ENCODE measurements around the gene AMMECR1.

The AMMECR1 gene

DNA sequence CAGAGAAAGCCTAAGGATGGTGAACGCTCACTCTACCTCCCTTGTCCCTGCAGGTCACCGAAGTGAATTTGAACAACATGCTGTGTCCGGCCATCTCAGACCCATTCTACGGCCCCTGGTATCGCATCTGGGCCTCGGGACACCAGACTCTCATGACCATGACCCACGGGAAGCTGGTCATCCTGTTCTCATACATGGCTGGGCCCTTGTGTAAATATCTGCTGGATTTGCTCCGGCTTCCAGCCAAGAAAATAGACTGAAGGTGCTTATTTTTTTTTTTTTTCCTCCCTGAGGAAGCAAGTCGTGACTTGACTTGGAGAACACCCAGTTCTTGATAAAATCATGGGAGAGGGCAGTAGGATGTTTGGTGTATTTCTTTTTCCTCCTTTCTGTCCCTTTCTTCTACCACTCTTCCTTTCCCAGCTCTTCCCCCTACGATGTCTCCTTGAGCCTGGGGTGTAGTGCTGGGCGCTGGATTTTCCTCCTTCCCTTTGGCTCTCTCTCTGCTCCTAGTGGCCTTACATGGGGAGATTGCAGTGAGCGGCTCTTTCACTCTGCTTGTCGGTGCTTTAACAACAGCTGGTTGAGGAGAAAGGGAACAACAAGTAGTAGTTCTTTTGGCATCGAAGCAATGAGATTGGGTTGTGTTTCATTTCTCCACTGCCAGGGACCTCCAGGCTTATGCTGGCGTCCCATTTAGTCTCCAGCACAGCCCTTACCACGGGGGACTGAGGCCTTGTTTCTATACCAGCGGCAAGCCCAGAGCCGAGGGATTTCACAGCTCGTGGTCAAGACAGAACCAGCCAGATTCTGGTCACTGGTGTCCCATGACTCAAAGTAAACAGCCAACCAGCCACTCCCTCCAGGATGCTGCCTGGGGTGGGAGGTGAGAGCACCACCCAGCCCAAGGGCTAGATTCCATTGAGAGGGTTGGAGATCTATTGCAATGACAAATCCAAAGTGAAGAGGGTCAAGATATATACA lies 144.4 kb downstream of the AMMECR1 start:
- ChIA-PET CTCF (interaction anchor here (0.6 to 0.7 kb wide), 2 partner anchors 11 to 226 kb away, joined by 3 read pairs; no protein-coding TSS in a partner anchor), POLR2A (ENCODE audit: low non-redundant PET) (no interaction called here)
- no peak for TF ChIP-seq CTCF (conservative IDR thresholded peaks at IDR 0.05; ENCODE audit: low read depth)
- no peak for DNase-seq (ENCODE audit: low spot score)
- peak overlapping the region; percentile 79 for H3K27ac ChIP-seq

- ChIA-PET POLR2A (ENCODE audit: low non-redundant PET) (no interaction called here), CTCF (interaction anchor here (0.6 to 0.7 kb wide), 2 partner anchors 9 to 32 kb away, joined by 3 to 4 read pairs; no protein-coding TSS in a partner anchor)
- no peak for TF ChIP-seq CTCF (conservative IDR thresholded peaks at IDR 0.05; ENCODE audit: low read depth)
- no peak for DNase-seq (ENCODE audit: low spot score)
- no peak overlapping the region; the same call in 1 of the 2 replicates for H3K27ac ChIP-seq
Measured at GRCh38 chrX:110172215-110172614, 145.7 kb downstream of the AMMECR1 start.

DNA sequence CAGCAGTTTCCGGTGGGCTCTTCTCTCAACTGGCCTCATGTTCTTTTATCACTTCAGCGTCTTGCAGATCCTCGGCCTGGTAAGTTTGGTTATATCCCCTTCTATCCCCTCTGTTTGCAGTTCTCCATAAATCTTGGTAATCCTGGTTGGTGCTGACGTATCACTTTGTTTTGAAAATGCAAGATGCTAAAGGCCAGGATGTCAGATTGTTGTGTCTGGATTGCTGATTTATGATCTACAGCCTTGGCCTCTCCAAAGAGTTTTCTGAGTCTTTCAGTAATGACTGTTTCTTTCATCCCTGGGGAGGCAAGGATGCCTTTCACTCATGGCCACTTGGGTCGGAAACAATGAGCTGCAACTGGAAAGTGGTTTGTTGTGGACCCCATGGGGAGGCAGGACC lies 146.4 kb downstream of the AMMECR1 start:
- no peak for TF ChIP-seq CTCF (conservative IDR thresholded peaks at IDR 0.05; ENCODE audit: low read depth)
- H3K27ac ChIP-seq, result no peak overlapping the region
- DNase-seq (ENCODE audit: low spot score), result no peak
- POLR2A ChIA-PET (ENCODE audit: low non-redundant PET), result no interaction called here
- CTCF ChIA-PET, result interaction anchor here (0.6 to 0.7 kb wide), 2 partner anchors 8 to 33 kb away, joined by 3 to 4 read pairs; no protein-coding TSS in a partner anchor

GRCh38 chrX:110170029-110170428 lies 147.9 kb downstream of the AMMECR1 start:
- POLR2A ChIA-PET (ENCODE audit: low non-redundant PET), result interaction anchor here (0.6 kb wide), 1 partner anchor 228 kb away, joined by 3 read pairs; no protein-coding TSS in a partner anchor
- CTCF ChIA-PET, result interaction anchor here (0.6 kb wide), 1 partner anchor 23 kb away, joined by 3 read pairs; no protein-coding TSS in a partner anchor
- DNase-seq (ENCODE audit: low spot score), result no peak
- H3K27ac ChIP-seq, result no peak overlapping the region
- TF ChIP-seq CTCF (conservative IDR thresholded peaks at IDR 0.05; ENCODE audit: low read depth), result no peak

DNA sequence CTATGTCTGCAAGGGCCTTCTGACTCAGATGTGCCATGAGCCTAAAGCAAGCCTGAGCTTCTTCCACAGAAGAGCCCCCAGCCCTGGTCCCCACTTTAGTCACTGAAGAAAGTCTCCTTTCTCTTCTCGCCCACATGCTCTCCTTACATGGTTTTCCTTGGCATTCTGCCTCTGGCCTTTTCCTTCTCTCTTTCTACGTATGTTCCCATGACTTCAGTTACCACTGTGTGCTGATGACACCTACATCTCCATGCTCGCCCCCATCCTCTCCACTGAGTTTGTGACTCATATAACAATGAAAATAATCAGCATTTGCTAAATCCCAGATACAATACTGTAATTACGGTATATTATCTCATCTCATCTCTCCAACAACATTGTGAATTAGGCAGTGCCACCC lies 149.3 kb downstream of the AMMECR1 start:
- no peak for DNase-seq (ENCODE audit: low spot score)
- no peak for TF ChIP-seq CTCF (conservative IDR thresholded peaks at IDR 0.05; ENCODE audit: low read depth)
- ChIA-PET CTCF (interaction anchor here (0.9 kb wide), 1 partner anchor 148 kb away, joined by 3 read pairs; no protein-coding TSS in a partner anchor), POLR2A (ENCODE audit: low non-redundant PET) (no interaction called here)
- no peak overlapping the region for H3K27ac ChIP-seq

GRCh38 chrX:110167952-110168451 lies 149.9 kb downstream of the AMMECR1 start:
- DNase-seq (ENCODE audit: low spot score), result no peak
- H3K27ac ChIP-seq, result no peak overlapping the region
- TF ChIP-seq CTCF (conservative IDR thresholded peaks at IDR 0.05; ENCODE audit: low read depth), result 0 out of 2 replicates have a peak, but pooled peaks have one; percentile 18
- CTCF ChIA-PET, result interaction anchor here (0.6 to 0.9 kb wide), 2 partner anchors 149 to 173 kb away, joined by 3 read pairs; no protein-coding TSS in a partner anchor
- POLR2A ChIA-PET (ENCODE audit: low non-redundant PET), result no interaction called here

All from RWPE1 (cell line).